ENCODE results near the gene CXCR2. TPM values are rescaled to one million over a fixed set of nuclear protein-coding genes. Genes with fewer than 3 reads are reported as not detected.

Gene CXCR2
- total RNA-seq, 1 experiment from 2014 or later = 0.96 TPM

- no peak for TF ChIP-seq PRDM15 (CRISPR knock-in tag; IDR thresholded peaks at IDR 0.05)
These were observed 42.5 kb upstream of the CXCR2 start (continued) for GRCh38 chr2:218083352-218083676.

- H3K4me3 Mint-ChIP-seq = no peak overlapping the region
- POLR2A ChIA-PET = no interaction called here
- TF ChIP-seq CREB1 (CRISPR knock-in tag; IDR thresholded peaks at IDR 0.05) (no peak), ZNF425 (CRISPR knock-in tag; conservative IDR thresholded peaks at IDR 0.05) (no peak), HMGXB4 (CRISPR knock-in tag; IDR thresholded peaks at IDR 0.05) (no peak), HMGA2 (CRISPR knock-in tag; IDR thresholded peaks at IDR 0.05) (no peak), GTF2I (CRISPR knock-in tag; conservative IDR thresholded peaks at IDR 0.05) (no peak), NR3C1 (CRISPR knock-in tag; conservative IDR thresholded peaks at IDR 0.05; ENCODE audit: low read depth) (no peak), MLX (CRISPR knock-in tag; IDR thresholded peaks at IDR 0.05) (no peak), RELA (CRISPR knock-in tag; IDR thresholded peaks at IDR 0.05; ENCODE audit: borderline replicate concordance) (no peak), SMAD3 (CRISPR knock-in tag; IDR thresholded peaks at IDR 0.05; ENCODE audit: borderline replicate concordance) (no peak), CBFB (CRISPR knock-in tag; IDR thresholded peaks at IDR 0.05; ENCODE audit: low read depth) (no peak), ZNF671 (CRISPR knock-in tag; IDR thresholded peaks at IDR 0.05) (no peak), ETV6 (CRISPR knock-in tag; IDR thresholded peaks at IDR 0.05) (no peak), ZSCAN18 (CRISPR knock-in tag; IDR thresholded peaks at IDR 0.05) (no peak), ERG (CRISPR knock-in tag; IDR thresholded peaks at IDR 0.05) (no peak), FOXJ3 (CRISPR knock-in tag; IDR thresholded peaks at IDR 0.05; ENCODE audit: borderline replicate concordance) (no peak), ATF3 (CRISPR knock-in tag; conservative IDR thresholded peaks at IDR 0.05) (no peak), ATF6 (CRISPR knock-in tag; IDR thresholded peaks at IDR 0.05) (no peak), AFF4 (CRISPR knock-in tag; IDR thresholded peaks at IDR 0.05; ENCODE audit: borderline replicate concordance) (no peak)
- DNase-seq (ENCODE audit: low spot score) = no peak
- CTCF ChIA-PET = no interaction called here
- no peak for ATAC-seq
- H3K4me1 Mint-ChIP-seq = no peaks in the 10 kb centered on the region
- peaks cover 25% of the 10 kb centered on the region for H3K27me3 Mint-ChIP-seq (ENCODE audit: low read depth)
- H3K27ac Mint-ChIP-seq = no peak overlapping the region
- H3K36me3 Mint-ChIP-seq = peaks cover 7% of the 10 kb centered on the region; the same call in 1 of the 2 replicates
- peaks cover 49% of the 10 kb centered on the region for H3K9me3 Mint-ChIP-seq
These were observed 39.4 kb upstream of the CXCR2 start for GRCh38 chr2:218086478-218086877.
